OCI-LY7 (cell line): ENCODE data around the gene C11orf97.

Experiments
- EZH2phosphoT487 ChIP-seq: fragments of 200-600 bp; sonication (generic); IDR thresholded peaks from 2 replicates; pipeline ENCODE4 v1.6.1; 2018; ENCODE audit warnings: low read depth, borderline replicate concordance, mild to moderate bottlenecking, mixed run types, antibody characterized with exemption, low read length, moderate library complexity, mixed read lengths
- TF ChIP-seq, protein P1 (sequence below): fragments of 200-600 bp; sonication (generic); conservative IDR thresholded peaks from 2 replicates; pipeline ENCODE4 v1.5.1; 2014; ENCODE audit warnings: mild to moderate bottlenecking, antibody characterized with exemption, low read length, moderate library complexity, mixed read lengths

DNA sequence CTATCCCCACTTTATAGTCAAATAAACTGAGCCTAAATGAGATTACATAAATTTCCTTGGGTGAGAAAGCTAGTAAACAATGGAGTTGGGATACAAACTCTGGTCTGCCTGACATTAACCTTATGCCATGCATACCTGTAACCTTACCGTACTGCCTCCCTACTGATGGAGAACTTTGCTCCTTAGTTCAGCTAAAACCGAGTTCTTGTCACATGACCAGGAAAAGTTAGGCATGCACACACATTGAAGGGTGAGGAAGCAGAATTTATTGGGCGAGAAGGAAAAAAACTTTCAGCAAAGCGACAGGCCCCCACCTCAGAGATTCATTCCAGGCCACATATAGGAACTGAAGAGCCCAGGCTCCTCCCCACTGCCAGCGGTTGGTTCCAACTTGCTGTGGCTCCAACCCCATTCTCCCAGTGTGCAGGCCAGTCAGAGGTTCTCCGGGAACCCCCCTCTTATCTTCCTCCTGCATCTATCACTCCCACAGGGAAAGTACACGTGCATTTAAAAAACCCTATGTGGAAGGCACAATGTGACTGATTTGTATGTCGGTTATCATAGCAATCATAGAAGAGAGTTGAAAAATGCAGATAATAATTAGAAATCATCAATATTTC lies 51.7 kb downstream of the C11orf97 start:
- TF ChIP-seq, protein P1, sequence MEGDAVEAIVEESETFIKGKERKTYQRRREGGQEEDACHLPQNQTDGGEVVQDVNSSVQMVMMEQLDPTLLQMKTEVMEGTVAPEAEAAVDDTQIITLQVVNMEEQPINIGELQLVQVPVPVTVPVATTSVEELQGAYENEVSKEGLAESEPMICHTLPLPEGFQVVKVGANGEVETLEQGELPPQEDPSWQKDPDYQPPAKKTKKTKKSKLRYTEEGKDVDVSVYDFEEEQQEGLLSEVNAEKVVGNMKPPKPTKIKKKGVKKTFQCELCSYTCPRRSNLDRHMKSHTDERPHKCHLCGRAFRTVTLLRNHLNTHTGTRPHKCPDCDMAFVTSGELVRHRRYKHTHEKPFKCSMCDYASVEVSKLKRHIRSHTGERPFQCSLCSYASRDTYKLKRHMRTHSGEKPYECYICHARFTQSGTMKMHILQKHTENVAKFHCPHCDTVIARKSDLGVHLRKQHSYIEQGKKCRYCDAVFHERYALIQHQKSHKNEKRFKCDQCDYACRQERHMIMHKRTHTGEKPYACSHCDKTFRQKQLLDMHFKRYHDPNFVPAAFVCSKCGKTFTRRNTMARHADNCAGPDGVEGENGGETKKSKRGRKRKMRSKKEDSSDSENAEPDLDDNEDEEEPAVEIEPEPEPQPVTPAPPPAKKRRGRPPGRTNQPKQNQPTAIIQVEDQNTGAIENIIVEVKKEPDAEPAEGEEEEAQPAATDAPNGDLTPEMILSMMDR = no peak
- no peak for TF ChIP-seq EZH2phosphoT487
